Mesothelial cell of epicardium (in vitro differentiated cells): ENCODE measurements around the gene DICER1. TPM values are rescaled to one million over a fixed set of nuclear protein-coding genes. Genes with fewer than 3 reads are reported as not detected.

Experiments used
- DNase-seq, 2 experiments: peaks; one replicate each; pipeline ENCODE4 v3.0.0; 2021; ENCODE audit warnings: low spot score in 2 of 2; ENCODE audit not compliant: unreplicated experiment in 2 of 2
- H3K27ac Mint-ChIP-seq: 2 replicates; pipeline ENCODE4 v1.8.0; 2021; ENCODE audit warnings: mixed read lengths
- H3K27me3 Mint-ChIP-seq: 2 replicates; pipeline ENCODE4 v1.8.0; 2021; ENCODE audit warnings: low read depth, mixed read lengths
- H3K36me3 Mint-ChIP-seq: 2 replicates; pipeline ENCODE4 v1.8.0; 2021; ENCODE audit warnings: mixed read lengths
- H3K4me1 Mint-ChIP-seq: 2 replicates; pipeline ENCODE4 v1.8.0; 2021; ENCODE audit warnings: mixed read lengths
- H3K4me3 Mint-ChIP-seq: 2 replicates; pipeline ENCODE4 v1.8.0; 2021; ENCODE audit warnings: mild to moderate bottlenecking, moderate library complexity, mixed read lengths
- H3K9me3 Mint-ChIP-seq: 2 replicates; pipeline ENCODE4 v1.8.0; 2021; ENCODE audit warnings: mixed read lengths
- CTCF ChIP-seq: fragments of 200-600 bp; sonication (generic); IDR thresholded peaks from one replicate; pipeline ENCODE4 v1.5.0; 2021; ENCODE audit warnings: antibody characterized with exemption; ENCODE audit not compliant: unreplicated experiment
- total RNA-seq: library from RNA; stranded (reverse); gene quantifications from 3 replicates; pipeline ENCODE4 v1.2.1, GENCODE V29; 2021

Gene DICER1
- total RNA-seq, 1 donor from 2014 or later = 148 TPM

DNA sequence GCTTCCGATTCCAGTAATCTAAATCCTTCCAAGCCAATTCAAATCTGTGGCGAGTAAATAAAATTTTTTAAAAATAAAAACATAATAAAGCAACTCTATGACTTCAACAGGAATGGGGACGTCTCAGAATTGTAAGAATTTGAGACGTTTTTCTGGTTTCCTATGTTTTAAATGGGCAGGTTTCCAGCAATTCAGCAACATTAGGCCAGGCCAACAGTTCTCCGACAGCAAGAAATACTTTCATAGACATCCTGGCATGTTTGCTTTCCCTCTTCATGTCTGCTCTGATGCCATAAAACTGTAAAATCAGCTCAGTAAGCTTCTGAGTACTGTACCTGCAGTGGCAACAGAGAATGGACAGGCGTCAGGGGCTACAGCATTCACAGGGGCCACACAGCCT is 35.8 kb upstream of the DICER1 start:
- peaks cover 52% of the 10 kb centered on the region for H3K36me3 Mint-ChIP-seq
- H3K4me3 Mint-ChIP-seq = no peak overlapping the region
- peaks cover 10% of the 10 kb centered on the region for H3K9me3 Mint-ChIP-seq
- H3K27ac Mint-ChIP-seq = peak overlapping the region; percentile 67
- TF ChIP-seq CTCF = no peak
- H3K4me1 Mint-ChIP-seq = peaks cover 42% of the 10 kb centered on the region
- H3K27me3 Mint-ChIP-seq = peaks cover 1% of the 10 kb centered on the region
- DNase-seq = no peak

DNA sequence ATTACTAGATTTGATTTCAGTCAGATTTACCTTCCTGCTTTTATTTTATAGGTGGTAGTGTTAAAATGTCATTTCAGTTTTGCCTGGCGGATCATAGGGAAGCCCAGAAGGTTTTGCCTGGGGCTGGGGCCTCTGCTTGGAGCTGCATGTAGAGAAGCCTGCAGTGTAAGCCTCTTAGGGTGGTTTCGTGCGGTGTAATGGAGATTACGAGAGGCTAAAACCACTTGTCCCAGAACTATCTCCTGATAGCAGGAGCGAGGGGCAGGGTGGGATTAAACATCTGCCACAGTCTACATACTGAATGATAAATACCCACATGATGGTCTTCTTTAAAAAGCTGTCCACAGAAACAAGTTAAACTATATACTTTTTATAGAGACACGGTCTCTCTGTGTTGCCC is 35.0 kb upstream of the DICER1 start:
- Mint-ChIP-seq H3K27ac (peak overlapping the region; percentile 34), H3K27me3 (peaks cover 1% of the 10 kb centered on the region), H3K4me1 (peaks cover 38% of the 10 kb centered on the region), H3K36me3 (peaks cover 59% of the 10 kb centered on the region), H3K4me3 (no peak overlapping the region), H3K9me3 (peaks cover 12% of the 10 kb centered on the region)
- TF ChIP-seq CTCF = no peak
- no peak for DNase-seq

- no peak for TF ChIP-seq CTCF
- Mint-ChIP-seq H3K4me1 (peaks cover 31% of the 10 kb centered on the region), H3K9me3 (peaks cover 12% of the 10 kb centered on the region), H3K4me3 (no peak overlapping the region), H3K27me3 (peaks cover 1% of the 10 kb centered on the region), H3K36me3 (peaks cover 66% of the 10 kb centered on the region), H3K27ac (no peak overlapping the region)
- DNase-seq = no peak
Measured at GRCh38 chr14:95191445-95192199, 34.3 kb upstream of the DICER1 start.

DNA sequence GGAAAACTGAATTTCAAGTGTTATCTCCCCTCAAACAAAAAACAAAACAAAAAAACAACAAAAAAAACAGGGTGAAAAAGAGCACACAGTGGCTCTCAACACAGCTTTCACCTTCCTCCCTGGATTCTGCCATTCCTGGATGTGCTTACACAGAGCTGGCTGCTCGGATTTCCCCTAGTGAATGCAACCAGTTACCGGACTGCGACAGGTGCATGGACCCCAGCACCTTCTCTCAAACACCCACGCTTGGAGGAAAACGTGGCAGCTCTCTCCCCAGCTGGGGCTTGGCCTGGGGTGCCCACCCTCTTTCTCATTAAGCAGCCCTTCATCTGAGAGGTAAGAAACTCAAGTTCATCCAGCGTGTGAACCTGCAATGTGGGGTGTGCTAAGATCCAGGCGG is 33.5 kb upstream of the DICER1 start:
- Mint-ChIP-seq H3K4me3 (no peak overlapping the region), H3K36me3 (peaks cover 67% of the 10 kb centered on the region)

GRCh38 chr14:95190346-95190840 is 33.1 kb upstream of the DICER1 start:
- no peak for DNase-seq

More for the DNA sequence above, 33.5 kb upstream of the DICER1 start:
- Mint-ChIP-seq H3K4me1 (peaks cover 28% of the 10 kb centered on the region), H3K9me3 (peaks cover 12% of the 10 kb centered on the region), H3K27me3 (peaks cover 1% of the 10 kb centered on the region), H3K27ac (no peak overlapping the region)
- no peak for TF ChIP-seq CTCF
- DNase-seq = no peak

More at GRCh38 chr14:95190346-95190840, 33.1 kb upstream of the DICER1 start:
- Mint-ChIP-seq H3K27me3 (peaks cover 1% of the 10 kb centered on the region), H3K4me1 (peaks cover 27% of the 10 kb centered on the region), H3K27ac (peak overlapping the region; percentile 37), H3K4me3 (no peak overlapping the region), H3K9me3 (peaks cover 12% of the 10 kb centered on the region), H3K36me3 (peaks cover 71% of the 10 kb centered on the region)
- TF ChIP-seq CTCF = no peak
